ENCODE results near the gene FRMD4A.

Gene FRMD4A

GRCh38 chr10:13670311-13670710 lies 660.4 kb downstream of the FRMD4A start:
- no peak for DNase-seq (ENCODE audit: low read depth)
- no peak overlapping the region for H3K4me3 ChIP-seq (ENCODE audit: control insufficient read depth, low read depth, low read length)
- no peak for TF ChIP-seq CTCF (conservative IDR thresholded peaks at IDR 0.05; ENCODE audit: control insufficient read depth, insufficient read depth, low read depth, low read length)

- no peak overlapping the region for H3K4me3 ChIP-seq (ENCODE audit: control insufficient read depth, low read depth, low read length)
- TF ChIP-seq CTCF (conservative IDR thresholded peaks at IDR 0.05; ENCODE audit: control insufficient read depth, insufficient read depth, low read depth, low read length), result no peak
- DNase-seq (ENCODE audit: low read depth), result no peak
Measured at GRCh38 chr10:13669901-13670300, 660.8 kb downstream of the FRMD4A start.

GRCh38 chr10:13669182-13669855 lies 661.4 kb downstream of the FRMD4A start:
- H3K4me3 ChIP-seq (ENCODE audit: control insufficient read depth, low read depth, low read length), result no peak overlapping the region
- TF ChIP-seq CTCF (conservative IDR thresholded peaks at IDR 0.05; ENCODE audit: control insufficient read depth, insufficient read depth, low read depth, low read length), result no peak
- no peak for DNase-seq (ENCODE audit: low read depth)

GRCh38 chr10:13668126-13668525 lies 662.6 kb downstream of the FRMD4A start:
- DNase-seq (ENCODE audit: low read depth), result no peak
- no peak overlapping the region for H3K4me3 ChIP-seq (ENCODE audit: control insufficient read depth, low read depth, low read length)
- no peak for TF ChIP-seq CTCF (conservative IDR thresholded peaks at IDR 0.05; ENCODE audit: control insufficient read depth, insufficient read depth, low read depth, low read length)

- no peak overlapping the region for H3K4me3 ChIP-seq (ENCODE audit: control insufficient read depth, low read depth, low read length)
- TF ChIP-seq CTCF (conservative IDR thresholded peaks at IDR 0.05; ENCODE audit: control insufficient read depth, insufficient read depth, low read depth, low read length), result no peak
- DNase-seq (ENCODE audit: low read depth), result no peak
Measured at GRCh38 chr10:13665516-13666262, 665.0 kb downstream of the FRMD4A start.

GRCh38 chr10:13661256-13661655 lies 669.5 kb downstream of the FRMD4A start:
- no peak overlapping the region for H3K4me3 ChIP-seq (ENCODE audit: control insufficient read depth, low read depth, low read length)
- DNase-seq (ENCODE audit: low read depth), result no peak
- TF ChIP-seq CTCF (conservative IDR thresholded peaks at IDR 0.05; ENCODE audit: control insufficient read depth, insufficient read depth, low read depth, low read length), result no peak
